SKM-1 (cell line): ENCODE measurements around the gene WWP2.
A peak's percentile ranks its signal among the peaks of the same experiment; 100 is the strongest.
"Not testable (repeated sequence)": the region's sequence is repeated elsewhere in the genome, so short reads cannot be mapped to it uniquely, and the experiment has no call there.

Source experiments
- DNase-seq: peaks from one replicate; lab custom pipeline; 2025; ENCODE audit not compliant: unreplicated experiment; lab: John Stamatoyannopoulos, UW

Gene WWP2

GRCh38 chr16:69793526-69793925, 31.4 kb downstream of the WWP2 start:
- no peak for DNase-seq

- DNase-seq, result no peak
These were observed 32.4 kb downstream of the WWP2 start for GRCh38 chr16:69794486-69794885.

GRCh38 chr16:69796285-69797118, 34.4 kb downstream of the WWP2 start:
- DNase-seq, result peak; percentile 28

- DNase-seq, result no peak
These were observed 36.3 kb downstream of the WWP2 start for GRCh38 chr16:69798466-69798865.

DNA sequence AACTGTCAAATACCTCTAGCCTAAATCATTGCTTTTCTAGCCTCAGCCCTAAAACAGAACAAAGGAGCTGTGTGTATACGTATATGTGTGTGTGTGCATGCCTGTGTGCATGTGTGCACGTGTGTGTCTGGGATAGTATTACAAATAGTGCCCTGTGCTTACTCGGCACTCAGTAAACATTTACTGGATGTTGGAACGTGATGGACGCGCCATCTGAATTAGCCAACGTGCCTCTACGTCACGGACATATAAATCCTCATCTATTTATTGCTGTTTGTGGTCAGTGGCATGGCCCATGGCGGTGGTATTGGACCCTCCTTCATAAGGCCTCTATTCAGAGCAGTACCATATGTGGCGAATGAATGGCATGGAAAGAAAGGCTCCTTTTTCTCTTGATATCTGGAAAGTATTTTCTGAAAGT, 37.5 kb downstream of the WWP2 start:
- DNase-seq, result no peak

GRCh38 chr16:69804297-69804696, 42.2 kb downstream of the WWP2 start:
- no peak for DNase-seq

- not testable (repeated sequence) for DNase-seq
These were observed 44.6 kb downstream of the WWP2 start for GRCh38 chr16:69806776-69807175.

GRCh38 chr16:69812688-69813014, 50.5 kb downstream of the WWP2 start:
- no peak for DNase-seq

GRCh38 chr16:69814078-69814477, 51.9 kb downstream of the WWP2 start:
- no peak for DNase-seq

GRCh38 chr16:69814561-69814960, 52.4 kb downstream of the WWP2 start:
- DNase-seq, result no peak

- not testable (repeated sequence) for DNase-seq
These were observed 53.2 kb downstream of the WWP2 start for GRCh38 chr16:69815216-69815883.

DNA sequence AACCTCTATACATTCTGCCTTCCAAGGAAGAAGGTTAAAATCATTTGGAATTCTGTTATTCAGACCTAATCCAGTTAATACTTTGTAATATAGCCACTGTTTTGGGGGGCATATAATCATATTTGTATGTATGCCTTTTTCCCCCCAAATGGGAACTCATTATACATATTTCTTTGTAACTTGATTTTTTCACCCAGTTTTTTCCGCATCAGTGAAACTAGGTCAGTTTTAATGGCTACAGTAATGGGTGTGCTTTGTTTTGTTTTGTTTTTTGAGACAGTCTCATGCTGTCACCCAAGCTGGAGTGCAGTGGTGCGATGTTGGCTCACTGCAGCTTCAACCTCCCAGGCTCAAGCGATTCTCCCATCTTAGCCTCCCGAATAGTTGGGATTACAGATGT, 54.9 kb downstream of the WWP2 start:
- no peak for DNase-seq

DNA sequence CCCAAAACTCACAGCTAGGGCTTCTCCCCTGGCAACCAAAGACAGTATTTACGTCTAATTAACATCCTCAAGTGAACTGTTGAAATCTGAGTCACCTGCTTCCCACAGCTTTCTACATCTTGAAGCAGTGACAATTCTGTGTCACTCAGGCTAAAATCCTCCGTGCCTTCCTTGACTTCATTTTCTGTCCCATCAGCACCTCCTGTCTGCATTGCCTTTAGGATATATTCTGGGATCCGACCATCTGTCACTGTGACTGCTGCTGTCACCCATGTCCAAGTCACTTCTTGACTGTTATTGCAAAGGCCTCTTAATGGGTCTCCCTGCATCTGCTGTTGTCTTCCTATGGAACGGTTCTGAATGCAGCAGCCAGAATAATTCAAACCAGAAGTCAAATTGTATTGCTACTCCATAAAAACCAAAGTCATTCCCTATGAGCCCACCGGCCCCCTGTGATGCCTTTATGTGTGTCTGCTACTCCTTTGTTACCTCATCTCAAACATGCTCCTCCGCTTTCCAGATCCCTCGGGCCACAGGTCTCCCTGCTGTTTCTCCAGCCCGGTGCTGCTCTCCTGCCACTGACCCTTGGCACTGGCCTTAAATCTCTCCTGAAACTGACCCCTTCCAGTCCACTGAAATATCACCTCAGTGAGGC, 56.9 kb downstream of the WWP2 start:
- DNase-seq, result no peak

DNA sequence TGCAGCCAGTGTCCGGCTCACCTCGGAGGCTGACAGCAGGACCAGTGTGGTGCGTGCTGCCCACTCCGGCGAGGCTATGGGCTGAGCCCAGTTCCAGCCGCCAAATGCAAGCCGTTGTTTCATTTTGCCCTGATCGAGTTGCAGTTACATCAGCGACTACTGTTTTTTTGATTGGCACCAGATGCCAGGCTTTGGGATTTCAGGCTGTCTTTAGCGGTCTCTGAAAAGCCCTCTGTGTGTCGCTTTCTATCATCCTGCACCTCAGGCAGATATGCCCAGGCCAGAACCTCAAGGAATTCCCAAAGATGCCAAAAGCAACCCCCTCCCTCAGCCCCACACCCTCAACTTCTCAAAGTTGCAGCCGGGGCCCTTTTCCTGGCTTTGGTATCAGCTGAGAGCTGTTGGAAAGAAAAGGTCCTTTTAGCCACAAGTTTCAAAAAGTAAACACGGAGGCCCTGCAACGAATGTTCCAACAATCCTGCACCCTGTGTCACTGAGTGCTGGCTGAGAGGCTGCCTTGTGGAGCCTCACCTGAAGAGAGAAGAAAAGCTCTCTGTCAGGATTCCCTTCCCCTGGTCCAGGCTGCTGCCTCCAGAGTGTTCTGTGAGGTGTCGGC, 58.9 kb downstream of the WWP2 start:
- no peak for DNase-seq

- DNase-seq, result no peak
These were observed 59.7 kb downstream of the WWP2 start for GRCh38 chr16:69821844-69822173.

- no peak for DNase-seq
These were observed 60.2 kb downstream of the WWP2 start for GRCh38 chr16:69822174-69822935.

GRCh38 chr16:69823831-69824563, 61.9 kb downstream of the WWP2 start:
- no peak for DNase-seq

- DNase-seq, result not testable (repeated sequence)
These were observed 62.5 kb downstream of the WWP2 start for GRCh38 chr16:69824564-69825142.

DNA sequence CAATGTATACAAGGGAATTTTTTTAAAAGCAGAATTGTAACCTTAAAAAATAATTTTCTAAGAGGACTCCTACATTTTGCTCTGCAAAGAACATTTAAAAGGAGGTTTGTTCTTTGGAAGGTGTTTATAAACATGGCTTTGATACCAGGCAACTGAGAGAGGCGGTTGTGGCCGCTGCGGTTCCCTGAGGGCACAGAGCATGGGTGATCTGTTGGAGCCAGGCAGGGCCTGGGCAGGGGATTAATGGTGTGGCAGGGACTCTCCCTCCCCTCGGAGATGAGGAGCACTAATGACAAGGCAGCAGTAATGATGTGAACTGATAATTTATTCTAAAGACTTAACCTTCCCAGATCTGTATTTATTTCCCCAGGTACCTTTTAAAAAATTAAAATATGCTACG, 65.4 kb downstream of the WWP2 start:
- DNase-seq, result no peak

- no peak for DNase-seq
These were observed 67.2 kb downstream of the WWP2 start for GRCh38 chr16:69829338-69829737.
